Mucosa of stomach (tissue), 1 donor: ENCODE measurements around the gene DSG4.
"Not testable (repeated sequence)": the region's sequence is repeated elsewhere in the genome, so short reads cannot be mapped to it uniquely, and the experiment has no call there.

Experiments
- H3K27me3 ChIP-seq: one replicate; pipeline ENCODE4 v1.7.0; 2013; ENCODE audit warnings: mild to moderate bottlenecking, low read length; ENCODE audit not compliant: control insufficient read depth, insufficient read depth
- H3K36me3 ChIP-seq: one replicate; pipeline ENCODE4 v1.7.0; 2013; ENCODE audit warnings: low read length; ENCODE audit not compliant: control insufficient read depth, insufficient read depth
- H3K4me1 ChIP-seq: one replicate; pipeline ENCODE4 v1.7.0; 2013; ENCODE audit warnings: mild to moderate bottlenecking, low read length; ENCODE audit not compliant: control insufficient read depth, insufficient read depth
- H3K4me3 ChIP-seq: one replicate; pipeline ENCODE4 v1.7.0; 2013; ENCODE audit warnings: low read length
- H3K9ac ChIP-seq: one replicate; pipeline ENCODE4 v1.7.0; 2013; ENCODE audit warnings: mild to moderate bottlenecking, low read length, moderate library complexity
- H3K9me3 ChIP-seq: one replicate; pipeline ENCODE4 v1.7.0; 2013; ENCODE audit warnings: mild to moderate bottlenecking, low read length, moderate library complexity; ENCODE audit not compliant: control insufficient read depth
- donor health status: Pancreatic carcinoma.

DSG4 gene, protein sequence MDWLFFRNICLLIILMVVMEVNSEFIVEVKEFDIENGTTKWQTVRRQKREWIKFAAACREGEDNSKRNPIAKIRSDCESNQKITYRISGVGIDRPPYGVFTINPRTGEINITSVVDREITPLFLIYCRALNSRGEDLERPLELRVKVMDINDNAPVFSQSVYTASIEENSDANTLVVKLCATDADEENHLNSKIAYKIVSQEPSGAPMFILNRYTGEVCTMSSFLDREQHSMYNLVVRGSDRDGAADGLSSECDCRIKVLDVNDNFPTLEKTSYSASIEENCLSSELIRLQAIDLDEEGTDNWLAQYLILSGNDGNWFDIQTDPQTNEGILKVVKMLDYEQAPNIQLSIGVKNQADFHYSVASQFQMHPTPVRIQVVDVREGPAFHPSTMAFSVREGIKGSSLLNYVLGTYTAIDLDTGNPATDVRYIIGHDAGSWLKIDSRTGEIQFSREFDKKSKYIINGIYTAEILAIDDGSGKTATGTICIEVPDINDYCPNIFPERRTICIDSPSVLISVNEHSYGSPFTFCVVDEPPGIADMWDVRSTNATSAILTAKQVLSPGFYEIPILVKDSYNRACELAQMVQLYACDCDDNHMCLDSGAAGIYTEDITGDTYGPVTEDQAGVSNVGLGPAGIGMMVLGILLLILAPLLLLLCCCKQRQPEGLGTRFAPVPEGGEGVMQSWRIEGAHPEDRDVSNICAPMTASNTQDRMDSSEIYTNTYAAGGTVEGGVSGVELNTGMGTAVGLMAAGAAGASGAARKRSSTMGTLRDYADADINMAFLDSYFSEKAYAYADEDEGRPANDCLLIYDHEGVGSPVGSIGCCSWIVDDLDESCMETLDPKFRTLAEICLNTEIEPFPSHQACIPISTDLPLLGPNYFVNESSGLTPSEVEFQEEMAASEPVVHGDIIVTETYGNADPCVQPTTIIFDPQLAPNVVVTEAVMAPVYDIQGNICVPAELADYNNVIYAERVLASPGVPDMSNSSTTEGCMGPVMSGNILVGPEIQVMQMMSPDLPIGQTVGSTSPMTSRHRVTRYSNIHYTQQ

DNA sequence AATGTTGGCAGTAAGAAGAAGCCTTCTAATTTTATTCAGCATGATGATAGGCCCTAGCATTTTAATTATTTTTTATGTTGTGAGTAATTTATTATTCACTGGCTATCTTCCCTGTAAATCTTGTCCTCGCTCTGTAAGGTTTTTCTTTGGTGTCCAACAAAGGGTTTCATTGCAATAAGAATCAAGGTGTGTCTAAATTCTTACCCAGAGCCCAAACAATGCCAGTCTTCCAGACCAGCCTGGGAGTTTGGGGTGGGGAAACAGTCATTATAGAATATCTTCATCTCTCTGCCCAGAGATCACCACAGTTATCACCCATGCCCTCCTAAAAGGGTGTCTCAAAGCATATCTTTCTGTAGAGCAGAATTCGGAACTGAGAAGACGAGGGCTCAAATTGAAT, at the start of gene DSG4:
Gene DSG4, plus strand, starts transcription at position 301 of the 400 bp plus-strand sequence. CDS start 135 bp downstream, outside the sequence.
- Histone ChIP-seq H3K36me3 (no peaks in the 10 kb centered on the region), H3K9me3 (no peaks in the 10 kb centered on the region), H3K9ac (no peak within 1 kb of the TSS), H3K27me3 (no peaks in the 10 kb centered on the region), H3K4me1 (no peaks in the 10 kb centered on the region), H3K4me3 (no peak within 1 kb of the TSS)

GRCh38 chr18:31329787-31330438, 46.7 kb upstream of the DSG4 start:
- Histone ChIP-seq H3K4me3 (no peak overlapping the region), H3K9ac (no peak overlapping the region), H3K36me3 (no peaks in the 10 kb centered on the region), H3K27me3 (no peaks in the 10 kb centered on the region), H3K4me1 (no peaks in the 10 kb centered on the region), H3K9me3 (no peaks in the 10 kb centered on the region)

- Histone ChIP-seq H3K9ac (no peak overlapping the region), H3K36me3 (no peaks in the 10 kb centered on the region), H3K9me3 (no peaks in the 10 kb centered on the region), H3K27me3 (no peaks in the 10 kb centered on the region), H3K4me3 (no peak overlapping the region), H3K4me1 (no peaks in the 10 kb centered on the region)
These were observed 33.1 kb upstream of the DSG4 start for GRCh38 chr18:31343454-31343853.

GRCh38 chr18:31353336-31353735, 23.2 kb upstream of the DSG4 start:
- H3K27me3 ChIP-seq, H3K4me1 ChIP-seq, H3K4me3 ChIP-seq, H3K36me3 ChIP-seq, H3K9ac ChIP-seq, H3K9me3 ChIP-seq: not testable (repeated sequence)

DNA sequence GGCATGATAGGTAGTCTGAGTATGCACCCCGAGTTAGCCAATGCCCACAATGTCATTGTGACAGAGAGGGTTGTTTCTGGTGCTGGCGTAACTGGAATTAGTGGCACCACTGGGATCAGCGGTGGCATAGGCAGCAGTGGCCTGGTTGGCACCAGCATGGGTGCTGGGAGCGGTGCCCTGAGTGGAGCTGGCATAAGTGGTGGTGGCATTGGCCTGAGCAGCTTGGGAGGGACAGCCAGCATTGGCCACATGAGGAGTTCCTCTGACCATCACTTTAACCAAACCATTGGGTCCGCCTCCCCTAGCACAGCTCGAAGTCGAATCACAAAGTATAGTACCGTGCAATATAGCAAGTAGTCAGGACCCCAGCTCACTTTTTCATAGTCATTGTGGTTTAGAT, 21.6 kb upstream of the DSG4 start:
- no peak overlapping the region for H3K9ac ChIP-seq
- H3K4me3 ChIP-seq: no peak overlapping the region
- H3K27me3 ChIP-seq: no peaks in the 10 kb centered on the region
- no peaks in the 10 kb centered on the region for H3K9me3 ChIP-seq
- H3K4me1 ChIP-seq: no peaks in the 10 kb centered on the region
- H3K36me3 ChIP-seq: no peaks in the 10 kb centered on the region

DNA sequence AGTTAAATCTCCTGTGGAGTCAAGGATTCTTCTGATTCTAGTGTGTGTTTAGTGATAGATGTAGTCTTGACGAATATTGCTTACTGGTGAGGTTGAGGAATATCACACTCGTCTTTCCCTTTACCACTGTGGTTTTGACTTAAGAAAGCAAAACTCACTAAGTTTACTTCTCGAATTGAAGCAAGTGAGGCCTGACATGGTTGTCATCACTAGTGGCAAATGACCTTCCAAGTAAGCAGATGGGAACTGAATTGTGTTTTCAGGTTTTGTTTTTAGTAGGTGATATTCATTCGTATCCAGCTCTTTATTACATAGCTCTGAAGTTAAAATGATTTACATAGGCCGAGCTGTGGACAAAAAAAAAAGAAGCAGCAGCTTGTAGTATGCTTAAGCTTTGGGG, 20.6 kb upstream of the DSG4 start:
- H3K9me3 ChIP-seq: no peaks in the 10 kb centered on the region
- H3K4me1 ChIP-seq: no peaks in the 10 kb centered on the region
- no peak overlapping the region for H3K4me3 ChIP-seq
- no peaks in the 10 kb centered on the region for H3K36me3 ChIP-seq
- H3K27me3 ChIP-seq: no peaks in the 10 kb centered on the region
- H3K9ac ChIP-seq: no peak overlapping the region

DNA sequence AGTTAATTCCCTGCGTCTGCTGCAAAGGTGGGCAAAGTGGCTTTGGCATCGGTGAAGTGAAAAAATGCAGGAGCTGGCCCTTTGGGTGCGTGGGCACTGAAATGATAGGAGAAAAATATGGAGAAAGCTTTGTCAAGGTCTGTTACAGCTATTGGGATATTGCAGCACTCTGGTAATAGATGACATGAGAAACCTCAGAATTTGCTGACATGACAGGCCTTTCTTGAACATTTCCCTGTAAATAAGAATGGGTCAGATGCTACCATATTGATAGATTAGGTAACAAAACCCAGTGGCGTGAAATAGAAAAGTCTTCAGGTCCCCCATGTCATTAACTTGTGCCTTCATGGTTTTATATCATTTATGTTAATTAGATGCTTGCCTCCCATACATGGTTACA, 12.4 kb upstream of the DSG4 start:
- no peaks in the 10 kb centered on the region for H3K27me3 ChIP-seq
- no peaks in the 10 kb centered on the region for H3K9me3 ChIP-seq
- H3K36me3 ChIP-seq: no peaks in the 10 kb centered on the region
- H3K4me1 ChIP-seq: no peaks in the 10 kb centered on the region
- no peak overlapping the region for H3K4me3 ChIP-seq
- H3K9ac ChIP-seq: no peak overlapping the region

DNA sequence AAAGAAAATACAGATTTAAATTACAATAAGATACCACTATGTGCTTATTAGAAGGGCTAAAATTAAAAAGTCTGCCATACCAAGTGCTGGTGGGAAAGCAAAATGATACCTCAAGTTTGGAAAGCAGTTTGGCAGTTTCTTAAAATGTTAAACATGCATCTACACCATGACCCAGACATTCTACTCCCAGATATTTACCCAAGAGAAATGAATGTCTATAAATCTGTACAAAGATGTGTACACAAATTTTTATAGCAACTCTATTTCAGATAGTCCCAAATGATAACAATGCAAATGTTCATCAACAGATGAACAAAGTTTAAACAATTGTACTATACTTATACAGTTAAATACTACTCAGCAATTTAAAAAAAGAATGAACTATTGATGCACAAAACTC, 7.1 kb upstream of the DSG4 start:
- H3K9ac ChIP-seq: no peak overlapping the region
- H3K36me3 ChIP-seq: no peaks in the 10 kb centered on the region
- H3K9me3 ChIP-seq: no peaks in the 10 kb centered on the region
- no peaks in the 10 kb centered on the region for H3K4me1 ChIP-seq
- H3K4me3 ChIP-seq: no peak overlapping the region
- H3K27me3 ChIP-seq: no peaks in the 10 kb centered on the region

- Histone ChIP-seq H3K4me1 (no peaks in the 10 kb centered on the region), H3K9me3 (no peaks in the 10 kb centered on the region), H3K4me3 (no peak overlapping the region), H3K36me3 (no peaks in the 10 kb centered on the region), H3K9ac (no peak overlapping the region), H3K27me3 (no peaks in the 10 kb centered on the region)
These were observed 4.6 kb upstream of the DSG4 start for GRCh38 chr18:31371989-31372388.

GRCh38 chr18:31373641-31374040, 2.9 kb upstream of the DSG4 start:
- no peak overlapping the region for H3K4me3 ChIP-seq
- H3K9me3 ChIP-seq: no peaks in the 10 kb centered on the region
- H3K36me3 ChIP-seq: no peaks in the 10 kb centered on the region
- no peaks in the 10 kb centered on the region for H3K4me1 ChIP-seq
- H3K9ac ChIP-seq: no peak overlapping the region
- no peaks in the 10 kb centered on the region for H3K27me3 ChIP-seq

- Histone ChIP-seq H3K36me3 (no peaks in the 10 kb centered on the region), H3K4me1 (no peaks in the 10 kb centered on the region), H3K9ac (no peak overlapping the region), H3K27me3 (no peaks in the 10 kb centered on the region), H3K9me3 (no peaks in the 10 kb centered on the region), H3K4me3 (no peak overlapping the region)
These were observed 4.3 kb downstream of the DSG4 start for GRCh38 chr18:31380912-31381311.

DNA sequence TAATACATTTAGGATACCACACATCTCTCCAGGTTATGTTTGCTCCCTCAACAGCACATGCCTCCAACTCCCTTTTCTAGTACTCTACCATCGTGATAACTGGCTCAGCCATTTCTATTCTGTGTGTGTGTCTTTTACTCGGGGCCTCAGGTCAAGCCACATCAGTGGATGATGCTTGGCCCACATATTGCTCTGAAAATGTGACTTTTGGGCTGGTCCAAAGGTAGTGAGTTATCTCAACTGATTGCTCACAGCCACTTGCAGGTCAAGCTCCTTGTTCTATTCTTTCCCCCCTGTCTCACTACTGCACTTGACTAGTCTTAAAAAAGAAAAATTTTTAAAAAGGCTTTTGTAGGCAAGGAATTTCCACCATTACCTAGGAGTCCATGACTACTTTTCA, 5.5 kb downstream of the DSG4 start:
- H3K4me1 ChIP-seq: no peaks in the 10 kb centered on the region
- no peak overlapping the region for H3K9ac ChIP-seq
- no peaks in the 10 kb centered on the region for H3K27me3 ChIP-seq
- no peaks in the 10 kb centered on the region for H3K36me3 ChIP-seq
- H3K4me3 ChIP-seq: no peak overlapping the region
- no peaks in the 10 kb centered on the region for H3K9me3 ChIP-seq
